OCI-LY1 (cell line): ENCODE results near the gene HAO2.

Source experiments
- EZH2 ChIP-seq: fragments of 200-600 bp; sonication (generic), shearing (Covaris generic); IDR thresholded peaks from 2 replicates; pipeline ENCODE4 v1.8.0; 2017; ENCODE audit warnings: borderline replicate concordance, mixed run types, mild to moderate bottlenecking, antibody characterized with exemption, low read length, moderate library complexity, mixed read lengths
- TF ChIP-seq, protein P1 (sequence below): fragments of 200-600 bp; sonication (generic), shearing (Covaris generic); IDR thresholded peaks from 2 replicates; pipeline ENCODE4 v1.5.1; 2017; ENCODE audit warnings: mild to moderate bottlenecking, antibody characterized with exemption, low read length, moderate library complexity, mixed read lengths

DNA sequence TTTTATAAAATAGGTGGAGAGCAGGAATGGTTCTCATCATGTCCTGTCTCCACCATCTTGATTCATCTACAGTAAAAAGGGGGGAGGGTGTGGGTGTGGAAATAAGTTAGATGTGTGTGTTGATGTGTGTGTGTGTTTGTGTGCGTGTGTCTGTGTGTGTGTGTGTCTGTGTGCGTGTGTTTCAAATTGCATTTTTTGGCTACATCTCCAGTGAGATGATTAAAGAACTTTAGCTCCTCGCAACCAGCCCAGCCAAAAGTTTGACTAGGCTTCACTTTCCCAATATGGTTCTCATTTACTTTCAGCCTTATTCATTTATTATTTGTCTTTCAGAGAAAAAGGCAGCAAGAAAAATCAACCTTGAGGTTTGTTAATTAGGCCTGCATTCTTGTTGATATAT lies 14.7 kb upstream of the HAO2 start:
- TF ChIP-seq, protein P1, sequence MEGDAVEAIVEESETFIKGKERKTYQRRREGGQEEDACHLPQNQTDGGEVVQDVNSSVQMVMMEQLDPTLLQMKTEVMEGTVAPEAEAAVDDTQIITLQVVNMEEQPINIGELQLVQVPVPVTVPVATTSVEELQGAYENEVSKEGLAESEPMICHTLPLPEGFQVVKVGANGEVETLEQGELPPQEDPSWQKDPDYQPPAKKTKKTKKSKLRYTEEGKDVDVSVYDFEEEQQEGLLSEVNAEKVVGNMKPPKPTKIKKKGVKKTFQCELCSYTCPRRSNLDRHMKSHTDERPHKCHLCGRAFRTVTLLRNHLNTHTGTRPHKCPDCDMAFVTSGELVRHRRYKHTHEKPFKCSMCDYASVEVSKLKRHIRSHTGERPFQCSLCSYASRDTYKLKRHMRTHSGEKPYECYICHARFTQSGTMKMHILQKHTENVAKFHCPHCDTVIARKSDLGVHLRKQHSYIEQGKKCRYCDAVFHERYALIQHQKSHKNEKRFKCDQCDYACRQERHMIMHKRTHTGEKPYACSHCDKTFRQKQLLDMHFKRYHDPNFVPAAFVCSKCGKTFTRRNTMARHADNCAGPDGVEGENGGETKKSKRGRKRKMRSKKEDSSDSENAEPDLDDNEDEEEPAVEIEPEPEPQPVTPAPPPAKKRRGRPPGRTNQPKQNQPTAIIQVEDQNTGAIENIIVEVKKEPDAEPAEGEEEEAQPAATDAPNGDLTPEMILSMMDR = no peak
- no peak for TF ChIP-seq EZH2
